T-helper 1 cell treated with Interleukin-12 subunit alpha and Interleukin-12 subunit beta and Interleukin-4 antibody, amounts not matched to agents 30 ng/mL and 1 ng/mL, for 36 hours (primary cell): ENCODE data around the gene ANO3. TPM values are rescaled to one million over a fixed set of nuclear protein-coding genes. Genes with fewer than 3 reads are reported as not detected.
"Not testable (repeated sequence)": the region's sequence is repeated elsewhere in the genome, so short reads cannot be mapped to it uniquely, and the experiment has no call there.

Source experiments
- intact Hi-C: fragments of 100-400 bp; cut with micrococcal nuclease; formaldehyde crosslinking; loops from one replicate; pipeline ENCODE4 v1.15.1; 2024
- total RNA-seq: library from RNA; stranded (reverse); gene quantifications from 2 replicates; pipeline ENCODE4 v1.2.3, GENCODE V29; 2022

The ANO3 gene
- total RNA-seq, 1 donor from 2014 or later: not detected

DNA sequence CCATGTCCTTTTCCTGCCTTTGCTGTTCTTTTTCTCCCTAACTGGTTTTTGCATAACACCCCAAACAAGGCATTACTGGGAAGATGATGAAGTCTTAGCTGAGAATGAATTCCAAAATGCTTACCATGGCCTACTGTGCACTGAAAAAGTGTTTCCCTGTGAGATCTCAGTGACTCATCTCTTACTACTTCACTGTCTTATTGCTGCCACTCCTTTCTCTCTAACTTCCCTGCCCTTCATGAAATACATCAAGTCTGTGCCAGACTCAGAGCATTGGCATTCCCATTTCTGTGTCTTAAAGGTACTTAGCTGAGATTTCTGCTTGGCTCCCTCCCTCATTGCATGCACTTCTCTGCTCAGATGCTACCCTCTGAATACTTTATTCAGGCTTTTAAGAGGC, 289.2 kb downstream of the ANO3 start:
- intact Hi-C loops: no loop called here

DNA sequence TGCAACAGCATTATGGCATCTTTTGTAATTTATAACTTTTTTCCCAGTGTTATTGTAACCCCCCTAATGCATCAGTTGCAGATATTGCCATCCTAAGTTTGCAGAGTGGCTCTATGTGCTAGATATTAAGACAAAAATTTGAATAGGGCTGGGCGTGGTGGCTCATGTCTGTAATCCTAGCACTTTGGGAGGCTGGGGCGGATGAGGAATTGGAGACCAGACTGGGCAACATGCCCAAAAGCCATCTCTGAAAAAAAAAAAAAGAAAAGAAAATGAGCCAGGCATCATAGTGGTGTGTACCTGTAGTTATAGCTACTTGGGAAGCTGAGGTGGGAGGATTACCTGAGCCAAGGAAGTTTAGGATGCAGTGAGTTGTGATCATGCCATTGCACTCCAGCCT, 290.3 kb downstream of the ANO3 start:
- intact Hi-C loops: no loop called here

- intact Hi-C loops: no loop called here
Observed at GRCh38 chr11:26623076-26623659, 291.2 kb downstream of the ANO3 start.

- intact Hi-C loops: no loop called here
Observed at GRCh38 chr11:26626346-26626745, 294.4 kb downstream of the ANO3 start.

GRCh38 chr11:26632691-26633159, 300.8 kb downstream of the ANO3 start:
- intact Hi-C loops: no loop called here

- intact Hi-C loops: not testable (repeated sequence)
Observed at GRCh38 chr11:26643314-26643713, 311.4 kb downstream of the ANO3 start.

- intact Hi-C loops: loop anchor here (1.0 to 5.0 kb wide), 2 partner anchors 353 to 368 kb away; no protein-coding TSS in a partner anchor
Observed at GRCh38 chr11:26649884-26650283, 318.0 kb downstream of the ANO3 start.

GRCh38 chr11:26651916-26652315, 320.0 kb downstream of the ANO3 start:
- intact Hi-C loops: no loop called here

GRCh38 chr11:26655287-26655686, 323.4 kb downstream of the ANO3 start:
- intact Hi-C loops: no loop called here

- intact Hi-C loops: no loop called here
Observed at GRCh38 chr11:26662916-26663315, 331.0 kb downstream of the ANO3 start.

GRCh38 chr11:26665036-26665435, 333.1 kb downstream of the ANO3 start:
- intact Hi-C loops: no loop called here

GRCh38 chr11:26665946-26666345, 334.0 kb downstream of the ANO3 start:
- intact Hi-C loops: no loop called here

DNA sequence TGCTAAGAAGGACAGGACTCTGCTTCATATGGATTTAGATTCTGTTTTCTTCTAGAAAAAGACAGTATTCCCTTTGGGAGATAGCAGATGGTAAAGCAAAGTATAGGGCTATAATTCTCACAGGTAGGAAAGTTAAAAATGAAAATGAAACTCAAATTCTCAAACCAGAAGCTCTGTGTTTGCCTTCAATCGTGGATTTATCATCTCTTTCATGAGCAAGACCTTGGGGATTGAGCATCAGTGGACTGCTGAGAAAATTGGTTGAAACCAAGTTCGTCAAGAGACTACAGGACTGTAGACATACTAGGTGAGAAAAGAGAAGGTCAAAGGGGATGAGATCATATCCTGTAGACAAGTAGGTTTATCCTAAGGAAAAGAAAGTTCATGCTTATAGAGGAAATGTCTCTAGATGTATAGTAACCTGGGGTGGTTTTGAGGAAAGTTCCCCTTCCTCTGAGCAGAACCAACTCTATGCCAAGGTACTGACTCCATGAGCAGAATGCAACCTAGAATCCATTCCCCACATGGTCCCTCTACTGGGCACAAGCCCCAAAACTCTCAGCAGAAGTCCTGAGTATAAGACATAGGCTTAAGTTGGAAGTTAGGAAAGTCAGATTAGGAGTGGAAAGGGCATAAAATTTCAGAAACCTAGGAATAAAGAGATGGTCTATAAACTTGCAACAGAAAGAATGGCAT, 343.5 kb downstream of the ANO3 start:
- intact Hi-C loops: no loop called here

DNA sequence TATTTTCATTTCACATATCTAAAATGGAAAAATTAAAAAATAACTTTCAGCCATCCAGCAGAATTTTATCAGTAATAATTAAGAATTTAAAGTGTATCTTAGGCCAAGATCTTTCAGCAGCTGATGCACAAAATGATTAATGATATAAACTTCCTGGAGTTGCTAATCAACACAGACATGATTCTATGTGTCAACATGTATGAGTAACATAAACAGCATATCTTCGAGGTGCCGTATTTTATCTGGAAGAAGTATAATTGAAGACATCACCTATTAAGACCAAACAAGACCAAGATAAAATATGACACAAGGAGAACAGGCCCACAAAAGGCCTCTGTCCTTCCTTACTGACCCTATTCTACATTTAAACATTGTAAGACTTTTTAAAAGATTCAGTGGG, 344.7 kb downstream of the ANO3 start:
- intact Hi-C loops: no loop called here

DNA sequence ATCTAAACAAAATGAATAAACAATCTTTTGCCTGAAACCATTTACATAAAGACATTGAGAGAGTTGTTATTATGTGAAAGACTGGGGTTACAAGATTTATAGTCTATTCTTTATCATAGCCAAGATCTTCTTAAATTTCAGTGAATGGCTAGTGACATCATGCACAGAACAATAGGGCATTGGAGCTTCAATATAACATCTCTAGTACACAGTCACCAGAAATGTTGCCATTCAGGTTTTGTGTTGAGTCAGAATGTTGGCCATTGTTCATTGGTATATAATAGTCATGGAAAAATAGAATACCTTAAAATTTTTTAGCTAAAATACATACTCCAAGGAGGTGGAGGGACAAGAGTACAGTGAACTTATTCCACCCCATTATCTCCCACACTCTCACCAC, 345.6 kb downstream of the ANO3 start:
- intact Hi-C loops: no loop called here

- intact Hi-C loops: no loop called here
Observed at GRCh38 chr11:26687351-26687750, 355.4 kb downstream of the ANO3 start.

- intact Hi-C loops: no loop called here
Observed at GRCh38 chr11:26688701-26689100, 356.8 kb downstream of the ANO3 start.

GRCh38 chr11:26696330-26696729, 364.4 kb downstream of the ANO3 start:
- intact Hi-C loops: no loop called here

DNA sequence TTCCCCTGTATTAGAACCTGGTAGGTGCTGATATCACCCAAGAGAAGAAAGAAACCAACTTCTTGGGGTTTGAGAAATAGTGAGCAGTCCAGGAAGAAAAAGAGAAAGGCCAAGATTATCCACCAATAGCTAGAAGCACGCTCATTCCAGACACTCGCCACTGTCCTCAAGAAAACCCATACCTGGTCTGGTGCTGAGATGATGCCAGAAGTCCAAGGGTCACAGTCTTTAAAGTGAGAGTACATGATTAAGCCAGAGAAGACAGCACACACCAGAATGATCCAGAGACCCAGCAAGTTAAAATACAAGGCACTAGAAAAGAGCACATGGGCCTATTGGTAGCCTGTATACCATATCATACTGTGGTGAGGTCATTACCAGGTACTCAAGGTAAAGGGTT, 366.3 kb downstream of the ANO3 start:
- intact Hi-C loops: no loop called here

- intact Hi-C loops: no loop called here
Observed at GRCh38 chr11:26700574-26701235, 368.8 kb downstream of the ANO3 start.

DNA sequence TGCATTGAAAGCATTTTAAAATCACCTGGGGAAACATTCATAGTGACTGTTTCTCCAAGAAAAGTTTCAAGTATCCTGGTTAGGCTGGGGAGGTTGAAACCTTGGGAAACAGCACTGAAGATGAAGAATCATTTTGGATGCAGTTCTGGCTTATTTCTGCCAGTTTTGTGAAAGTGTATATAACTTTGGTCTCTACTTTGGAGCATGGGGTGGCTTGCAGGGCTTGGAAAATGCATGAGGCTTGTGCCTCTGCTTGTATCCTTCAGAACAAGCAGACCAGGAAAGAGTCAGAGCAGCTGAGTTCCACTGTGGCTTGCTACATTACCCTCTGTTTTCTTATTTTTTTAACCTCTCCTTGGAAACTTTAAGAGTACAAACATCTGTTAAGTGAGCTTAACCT, 370.5 kb downstream of the ANO3 start:
- intact Hi-C loops: no loop called here

DNA sequence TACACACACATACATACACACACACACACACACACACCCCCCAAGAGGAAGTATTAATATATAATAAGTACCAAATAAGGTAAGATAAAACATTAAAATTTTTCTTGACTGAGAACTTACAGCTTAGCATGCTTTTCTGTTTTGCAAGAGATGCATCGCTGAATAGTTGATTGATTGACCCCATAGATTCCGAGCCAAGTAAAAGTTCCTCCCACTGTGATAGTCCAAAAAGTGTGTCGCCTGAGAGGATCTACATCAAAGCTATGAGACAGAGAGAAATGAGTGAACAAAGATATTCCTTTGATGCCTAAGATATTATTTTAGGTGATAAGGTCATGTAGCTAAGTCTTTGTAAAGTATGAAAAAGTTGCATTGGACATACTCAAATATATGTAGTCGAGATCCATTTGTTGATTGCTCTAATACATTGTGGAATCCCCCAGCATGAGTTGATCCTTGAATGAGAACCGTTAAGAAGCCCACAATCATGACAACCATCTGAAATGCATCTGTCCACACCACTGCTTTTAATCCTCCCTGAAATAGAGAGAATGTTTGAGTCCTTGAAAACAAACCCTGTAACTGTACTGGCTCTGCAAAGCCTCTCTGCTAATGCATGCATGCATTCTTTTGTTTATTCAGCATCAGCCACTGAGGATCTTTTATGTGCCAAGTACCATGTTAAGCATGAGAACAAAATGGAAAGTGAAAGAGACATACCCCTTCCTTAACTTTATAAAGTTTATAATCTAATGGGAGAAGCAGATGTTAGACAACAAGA, 371.7 kb downstream of the ANO3 start:
- intact Hi-C loops: no loop called here
